ENCODE data around the gene MTA1.

MTA1 gene

DNA sequence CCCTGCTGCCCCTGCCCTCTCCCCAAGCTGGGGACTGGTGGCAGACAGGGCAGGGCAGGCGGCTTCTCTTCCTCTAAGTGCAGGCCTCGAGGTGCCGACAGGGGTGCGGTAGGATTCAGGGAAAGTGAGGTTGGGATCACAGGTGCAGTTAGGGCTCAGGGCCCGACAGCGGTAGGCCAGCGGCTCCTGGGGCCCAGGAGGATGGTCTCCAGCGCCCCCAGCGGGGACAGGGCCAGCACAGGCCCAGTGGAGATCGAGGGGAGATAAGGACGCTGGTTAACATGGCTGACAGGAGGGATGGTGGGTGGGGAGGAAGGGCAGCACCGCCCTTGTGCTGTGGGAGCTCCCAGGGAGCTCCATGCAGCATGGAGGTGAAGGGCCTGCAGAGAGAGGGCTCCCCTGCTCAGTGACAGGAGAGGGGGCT lies 66.1 kb downstream of the MTA1 start:
- no peak overlapping the region for H3K4me3 ChIP-seq (ENCODE audit: low read depth, low read length)

DNA sequence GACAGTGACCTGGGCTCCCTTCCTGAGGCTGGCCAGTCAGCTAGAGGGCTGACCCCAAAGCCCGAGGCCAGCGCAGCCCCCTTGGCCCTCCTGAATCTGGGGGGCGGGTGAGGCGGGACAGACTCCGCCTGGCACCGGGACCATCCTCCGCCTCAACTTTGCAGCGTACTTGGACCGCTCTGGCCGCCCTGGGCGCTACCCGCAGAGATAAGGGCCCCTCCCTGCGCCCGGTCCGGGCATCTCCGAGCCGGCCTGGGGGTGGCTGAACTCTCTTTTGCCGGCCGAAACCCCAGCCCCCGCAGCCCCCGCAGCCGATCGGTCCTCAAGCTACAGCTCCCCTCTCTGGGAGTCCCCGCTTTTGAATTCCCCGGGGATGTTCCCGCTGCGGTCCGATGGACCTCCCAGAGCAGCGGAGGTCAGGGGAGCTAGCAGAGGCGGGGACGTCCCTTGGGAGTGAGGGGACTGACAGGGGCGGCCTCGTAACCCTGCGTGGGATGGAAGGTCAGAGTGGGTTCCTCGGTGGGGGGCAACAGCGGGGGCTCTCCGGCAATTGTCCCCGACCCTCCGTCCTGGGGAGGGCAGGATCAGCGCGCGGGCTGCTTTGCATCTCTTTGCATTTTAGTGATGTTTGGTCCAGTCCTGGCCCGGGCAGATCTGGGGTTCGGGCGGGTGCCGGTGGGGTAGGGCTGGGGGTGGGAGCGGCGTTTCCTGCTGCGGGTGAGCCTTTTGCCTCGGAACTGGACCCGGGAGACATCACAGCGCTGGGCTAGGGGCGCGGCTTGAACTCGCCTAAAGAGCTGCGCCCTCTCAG lies 66.7 kb downstream of the MTA1 start, which contains the start of gene CRIP1:
Gene CRIP1 (plus strand): TSS at position 724 of the 811 bp plus-strand sequence. CDS start 374 bp downstream, outside the sequence.
- TF ChIP-seq, protein P1, sequence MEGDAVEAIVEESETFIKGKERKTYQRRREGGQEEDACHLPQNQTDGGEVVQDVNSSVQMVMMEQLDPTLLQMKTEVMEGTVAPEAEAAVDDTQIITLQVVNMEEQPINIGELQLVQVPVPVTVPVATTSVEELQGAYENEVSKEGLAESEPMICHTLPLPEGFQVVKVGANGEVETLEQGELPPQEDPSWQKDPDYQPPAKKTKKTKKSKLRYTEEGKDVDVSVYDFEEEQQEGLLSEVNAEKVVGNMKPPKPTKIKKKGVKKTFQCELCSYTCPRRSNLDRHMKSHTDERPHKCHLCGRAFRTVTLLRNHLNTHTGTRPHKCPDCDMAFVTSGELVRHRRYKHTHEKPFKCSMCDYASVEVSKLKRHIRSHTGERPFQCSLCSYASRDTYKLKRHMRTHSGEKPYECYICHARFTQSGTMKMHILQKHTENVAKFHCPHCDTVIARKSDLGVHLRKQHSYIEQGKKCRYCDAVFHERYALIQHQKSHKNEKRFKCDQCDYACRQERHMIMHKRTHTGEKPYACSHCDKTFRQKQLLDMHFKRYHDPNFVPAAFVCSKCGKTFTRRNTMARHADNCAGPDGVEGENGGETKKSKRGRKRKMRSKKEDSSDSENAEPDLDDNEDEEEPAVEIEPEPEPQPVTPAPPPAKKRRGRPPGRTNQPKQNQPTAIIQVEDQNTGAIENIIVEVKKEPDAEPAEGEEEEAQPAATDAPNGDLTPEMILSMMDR (IDR thresholded peaks at IDR 0.05; ENCODE audit: low read depth, low read length), result no peak
- H3K4me3 ChIP-seq (ENCODE audit: low read depth, low read length), result no peak within 1 kb of the TSS

More for the DNA sequence above, 66.1 kb downstream of the MTA1 start:
- TF ChIP-seq, protein P1 (IDR thresholded peaks at IDR 0.05; ENCODE audit: low read depth, low read length), result 0 out of 2 replicates have a peak, but pooled peaks have one; percentile 8

DNA sequence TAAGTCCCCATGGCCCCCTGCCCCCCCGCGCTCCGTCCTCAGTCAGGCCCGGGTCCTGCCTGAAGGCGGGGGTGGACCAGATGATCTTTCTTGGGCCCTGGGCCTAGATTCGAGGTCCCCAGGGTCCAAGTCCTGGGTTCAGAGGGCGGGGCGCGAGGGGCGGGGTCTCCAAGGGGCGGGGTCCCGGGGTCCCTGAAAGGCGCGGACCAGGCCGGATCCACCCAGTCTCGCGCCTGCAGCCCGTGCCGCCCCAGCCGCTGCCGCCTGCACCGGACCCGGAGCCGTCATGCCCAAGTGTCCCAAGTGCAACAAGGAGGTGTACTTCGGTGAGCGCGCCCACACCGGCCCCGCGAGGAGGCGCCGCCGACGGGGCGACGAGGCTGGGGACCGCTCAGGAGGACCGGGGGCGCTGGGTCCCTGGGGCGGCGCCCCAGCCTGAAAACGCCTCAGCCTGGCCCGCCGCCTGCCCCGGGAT lies 67.4 kb downstream of the MTA1 start:
- no peak overlapping the region for H3K4me3 ChIP-seq (ENCODE audit: low read depth, low read length)
- TF ChIP-seq, protein P1 (IDR thresholded peaks at IDR 0.05; ENCODE audit: low read depth, low read length), result no peak

DNA sequence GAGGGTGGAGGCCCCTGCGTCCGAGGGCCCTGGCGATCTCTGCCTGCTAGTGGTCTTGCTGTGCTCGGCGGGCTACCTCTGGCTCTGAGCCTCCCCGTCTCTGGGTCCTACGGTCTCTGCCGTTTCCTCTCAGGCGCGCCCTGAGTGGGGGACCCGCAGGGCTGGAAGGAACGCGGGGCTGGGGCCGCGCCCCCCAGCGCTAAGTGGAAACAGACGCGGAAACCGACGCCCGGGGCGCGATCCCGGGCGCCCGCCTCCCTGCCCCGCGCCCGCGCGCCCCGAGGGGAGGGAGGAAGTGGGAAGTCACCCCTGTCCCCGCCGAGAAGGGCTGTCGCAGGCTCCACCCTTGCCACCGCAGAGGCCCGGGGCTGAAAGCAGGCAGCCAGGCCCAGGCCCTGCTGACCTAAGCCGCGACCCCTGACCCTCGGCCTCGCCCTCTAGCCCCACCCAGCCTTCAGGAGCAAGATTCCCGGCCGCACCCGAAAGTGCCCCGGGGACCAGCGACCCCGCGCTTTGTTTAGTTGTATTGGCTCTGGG lies 67.9 kb downstream of the MTA1 start:
- TF ChIP-seq, protein P1 (IDR thresholded peaks at IDR 0.05; ENCODE audit: low read depth, low read length), result no peak
- H3K4me3 ChIP-seq (ENCODE audit: low read depth, low read length), result no peak overlapping the region

DNA sequence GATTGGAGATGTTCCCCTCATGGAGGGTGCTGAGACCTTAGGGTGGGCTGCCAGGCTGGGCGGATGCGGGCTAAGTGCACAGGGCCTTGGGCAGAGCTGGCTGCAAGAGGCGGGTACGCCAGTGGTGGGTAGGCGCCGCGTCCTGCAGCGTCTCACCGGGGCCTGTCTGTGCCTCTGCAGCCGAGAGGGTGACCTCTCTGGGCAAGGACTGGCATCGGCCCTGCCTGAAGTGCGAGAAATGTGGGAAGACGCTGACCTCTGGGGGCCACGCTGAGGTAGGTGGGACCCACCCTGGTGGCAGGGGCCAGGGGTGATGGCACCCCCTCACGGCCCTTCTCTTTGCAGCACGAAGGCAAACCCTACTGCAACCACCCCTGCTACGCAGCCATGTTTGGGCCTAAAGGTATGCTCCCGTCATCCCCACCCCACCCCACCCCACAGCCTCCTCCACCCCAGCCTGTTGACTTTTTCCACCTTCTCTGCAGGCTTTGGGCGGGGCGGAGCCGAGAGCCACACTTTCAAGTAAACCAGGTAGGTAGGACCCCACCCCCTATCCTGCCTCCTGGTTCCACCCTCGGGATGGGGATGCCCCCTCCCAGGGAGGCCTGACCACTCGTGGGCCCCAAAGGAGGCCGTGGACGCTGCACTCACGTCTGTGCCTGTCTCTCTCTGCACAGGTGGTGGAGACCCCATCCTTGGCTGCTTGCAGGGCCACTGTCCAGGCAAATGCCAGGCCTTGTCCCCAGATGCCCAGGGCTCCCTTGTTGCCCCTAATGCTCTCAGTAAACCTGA lies 68.6 kb downstream of the MTA1 start:
- no peak overlapping the region for H3K4me3 ChIP-seq (ENCODE audit: low read depth, low read length)
- TF ChIP-seq, protein P1 (IDR thresholded peaks at IDR 0.05; ENCODE audit: low read depth, low read length), result no peak

DNA sequence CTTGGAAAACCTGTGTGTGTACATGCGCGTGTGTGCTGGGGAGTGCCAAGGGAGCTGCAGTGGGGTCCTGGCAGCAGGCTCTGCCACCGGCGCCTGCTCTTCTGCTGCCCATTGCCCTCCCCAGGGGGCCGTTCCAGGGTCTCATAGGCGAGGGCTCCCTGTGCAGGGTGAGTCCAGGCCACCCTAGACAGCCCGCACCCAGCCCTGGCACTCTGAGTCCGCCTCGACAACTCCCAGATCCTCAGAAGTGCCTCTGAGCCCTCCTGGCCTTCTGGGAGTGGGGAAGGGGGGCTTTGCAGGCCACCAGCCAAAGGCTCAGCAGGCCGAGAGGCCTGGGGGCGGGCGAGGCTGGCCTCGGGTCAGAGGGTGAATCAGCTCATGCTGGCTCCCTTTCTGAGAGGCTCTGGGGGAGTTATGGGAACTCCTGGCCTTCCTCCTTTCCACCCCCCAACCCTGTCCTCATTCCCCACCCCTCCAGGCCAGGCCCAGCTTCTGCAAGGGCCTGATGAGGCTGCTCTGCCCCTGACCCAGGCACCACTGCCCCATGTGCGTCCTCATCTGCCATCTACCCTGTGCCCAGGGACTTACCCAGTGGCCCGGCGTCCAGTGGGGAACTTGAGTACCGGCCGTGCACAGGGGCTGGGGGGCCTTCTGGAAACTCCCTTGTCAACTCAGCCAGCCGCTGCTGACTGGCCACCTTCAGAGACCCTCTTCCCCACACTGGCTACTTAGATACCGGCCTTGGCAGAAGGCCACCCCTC lies 69.3 kb downstream of the MTA1 start:
- TF ChIP-seq, protein P1 (IDR thresholded peaks at IDR 0.05; ENCODE audit: low read depth, low read length), result no peak
- H3K4me3 ChIP-seq (ENCODE audit: low read depth, low read length), result no peak overlapping the region

Measured in WI38 (cell line).